Activated CD4-positive, alpha-beta T cell treated with anti-CD3 and anti-CD28 coated beads, Interleukin-2, amount 50 U/mL, for 16 hours (primary cell): ENCODE results near the gene PIWIL4.
"Not testable (repeated sequence)": the region's sequence is repeated elsewhere in the genome, so short reads cannot be mapped to it uniquely, and the experiment has no call there.

Experiments used
- DNase-seq: peaks from one replicate; pipeline ENCODE4 v3.0.0-alpha.2; 2020

The PIWIL4 gene

GRCh38 chr11:94639901-94640721 is 72.9 kb downstream of the PIWIL4 start:
- no peak for DNase-seq

GRCh38 chr11:94641167-94641761 is 74.1 kb downstream of the PIWIL4 start:
- no peak for DNase-seq

GRCh38 chr11:94643186-94643585 is 76.0 kb downstream of the PIWIL4 start:
- not testable (repeated sequence) for DNase-seq

- no peak for DNase-seq
These were observed 80.8 kb downstream of the PIWIL4 start for GRCh38 chr11:94647926-94648325.

- no peak for DNase-seq
These were observed 81.6 kb downstream of the PIWIL4 start for GRCh38 chr11:94648789-94649188.

GRCh38 chr11:94649254-94649653 is 82.1 kb downstream of the PIWIL4 start:
- DNase-seq: no peak

- DNase-seq: no peak
These were observed 82.9 kb downstream of the PIWIL4 start for GRCh38 chr11:94649964-94650623.

GRCh38 chr11:94650756-94651155 is 83.6 kb downstream of the PIWIL4 start:
- DNase-seq: no peak

- no peak for DNase-seq
These were observed 85.6 kb downstream of the PIWIL4 start for GRCh38 chr11:94652735-94653284.

- DNase-seq: no peak
These were observed 86.4 kb downstream of the PIWIL4 start for GRCh38 chr11:94653561-94653960.

- no peak for DNase-seq
These were observed 87.0 kb downstream of the PIWIL4 start for GRCh38 chr11:94654201-94654600.

GRCh38 chr11:94655291-94655690 is 88.1 kb downstream of the PIWIL4 start:
- no peak for DNase-seq

- DNase-seq: no peak
These were observed 88.8 kb downstream of the PIWIL4 start for GRCh38 chr11:94655956-94656355.

GRCh38 chr11:94656968-94657367 is 89.8 kb downstream of the PIWIL4 start:
- DNase-seq: no peak

- no peak for DNase-seq
These were observed 90.5 kb downstream of the PIWIL4 start for GRCh38 chr11:94657629-94658028.

GRCh38 chr11:94658386-94658785 is 91.2 kb downstream of the PIWIL4 start:
- no peak for DNase-seq

GRCh38 chr11:94658888-94659287 is 91.7 kb downstream of the PIWIL4 start:
- no peak for DNase-seq

- no peak for DNase-seq
These were observed 94.3 kb downstream of the PIWIL4 start for GRCh38 chr11:94661444-94661843.

- DNase-seq: no peak
These were observed 95.1 kb downstream of the PIWIL4 start for GRCh38 chr11:94662065-94662779.

- DNase-seq: no peak
These were observed 95.8 kb downstream of the PIWIL4 start for GRCh38 chr11:94662846-94663390.

- no peak for DNase-seq
These were observed 97.2 kb downstream of the PIWIL4 start for GRCh38 chr11:94664346-94664745.

- DNase-seq: no peak
These were observed 98.0 kb downstream of the PIWIL4 start for GRCh38 chr11:94665116-94665659.
